GM12878 (cell line): Measurements from ENCODE around the gene OR2AG2. TPM values are rescaled to one million over a fixed set of nuclear protein-coding genes. Genes with fewer than 3 reads are reported as not detected.

Source experiments
- ATAC-seq: fragments of 200-7000 bp; cut with Tn5 transposase; 3 replicates; pipeline ENCODE4 v1.9.1; 2020; ENCODE audit warnings: mild to moderate bottlenecking, moderate library complexity
- BruUV-seq: library from RNA; stranded (reverse); fragments of 400-500 nt; replicated peaks from 2 replicates; lab custom pipeline; 2021; lab: Mats Ljungman, UMichigan
- CTCF ChIA-PET: fragments of 300-600 bp; sonication (Branson Sonifier 250); formaldehyde crosslinking; extraction: SDS; loops from one replicate; lab custom pipeline; 2021; ENCODE audit warnings: inconsistent platforms; lab: Yijun Ruan, JAX
- POLR2A ChIA-PET: fragments of 350-600 bp; formaldehyde crosslinking; extraction: SDS; loops from one replicate; lab custom pipeline; 2021; ENCODE audit warnings: inconsistent platforms; lab: Charles Lee
- RAD21 ChIA-PET: fragments of 300-600 bp; sonication (Branson Sonifier 250); formaldehyde crosslinking; loops from one replicate; lab custom pipeline; 2023; ENCODE audit warnings: antibody characterized with exemption; ENCODE audit not compliant: unreplicated experiment; lab: Charles Lee
- SMC1A ChIA-PET: fragments of 300-600 bp; sonication (Branson Sonifier 250); formaldehyde crosslinking; loops from one replicate; lab custom pipeline; 2023; ENCODE audit not compliant: unreplicated experiment, uncharacterized antibody; lab: Charles Lee
- DNase-seq: peaks from one replicate; pipeline ENCODE4 v3.0.0-alpha.2; 2011; ENCODE audit warnings: low read depth, low spot score
- FAIRE-seq: peaks from 3 replicates; lab custom pipeline; 2011; peaks lifted over from hg19 to GRCh38; lab: Jason Lieb, UNC
- H2AFZ ChIP-seq: 2 replicates; pipeline ENCODE4 v1.6.0; 2011; ENCODE audit warnings: low read depth, low read length, control low read depth; ENCODE audit not compliant: control insufficient read depth
- H3K27ac ChIP-seq: 2 replicates; pipeline ENCODE4 v1.5.1; 2011; ENCODE audit warnings: control low read depth; ENCODE audit not compliant: control insufficient read depth, insufficient read depth
- H3K27me3 ChIP-seq, 2 experiments: replicated peaks in 1 of 2; 2 replicates each; pipeline versions ENCODE4 v1.6.0 to v1.6.1; 2011; ENCODE audit warnings: low read length in 1 of 2; ENCODE audit not compliant: control insufficient read depth in 2 of 2, insufficient read depth in 2 of 2
- H3K36me3 ChIP-seq, 2 experiments: 2 replicates each; pipeline ENCODE4 v1.5.1; 2011; ENCODE audit warnings: low read length in 1 of 2; ENCODE audit not compliant: control insufficient read depth in 2 of 2, insufficient read depth in 2 of 2
- H3K4me1 ChIP-seq: 2 replicates; pipeline ENCODE4 v1.6.1; 2011; ENCODE audit warnings: mild to moderate bottlenecking, low read length, moderate library complexity, mixed read lengths; ENCODE audit not compliant: control insufficient read depth, insufficient read depth
- H3K4me2 ChIP-seq: 2 replicates; pipeline ENCODE4 v1.6.0; 2011; ENCODE audit warnings: control low read depth; ENCODE audit not compliant: control insufficient read depth, insufficient read depth
- H3K4me3 ChIP-seq: fragments of 200-600 bp; sonication (generic); 2 replicates; pipeline ENCODE4 v1.5.1; 2016
- H3K79me2 ChIP-seq: 2 replicates; pipeline ENCODE4 v1.6.0; 2011; ENCODE audit warnings: low read length; ENCODE audit not compliant: control insufficient read depth, insufficient read depth
- H3K9ac ChIP-seq: 2 replicates; pipeline ENCODE4 v1.8.0; 2011; ENCODE audit warnings: low read length, control low read depth, mixed read lengths; ENCODE audit not compliant: control insufficient read depth, insufficient read depth
- H3K9me3 ChIP-seq: replicated peaks from 3 replicates; pipeline ENCODE4 v1.5.1; 2011; ENCODE audit warnings: mild to moderate bottlenecking, low read length; ENCODE audit not compliant: control insufficient read depth, insufficient read depth
- H4K20me1 ChIP-seq: 2 replicates; pipeline ENCODE4 v1.6.0; 2011; ENCODE audit not compliant: control insufficient read depth, insufficient read depth
- ASH2L ChIP-seq: fragments of 300-600, 200-600 bp; sonication (generic); IDR thresholded peaks from 2 replicates; pipeline ENCODE4 v1.6.1; 2017; ENCODE audit warnings: low read depth, mild to moderate bottlenecking, borderline replicate concordance
- CBX3 ChIP-seq: fragments of 200-600 bp; sonication (generic); IDR thresholded peaks from 2 replicates; pipeline ENCODE4 v1.6.1; 2016; ENCODE audit warnings: low read depth, borderline replicate concordance
- E4F1 ChIP-seq: fragments of 450-650 bp; IDR thresholded peaks from 2 replicates; pipeline ENCODE4 v1.6.1; 2018; ENCODE audit warnings: borderline replicate concordance, mild to moderate bottlenecking; ENCODE audit not compliant: partially characterized antibody
- EZH2 ChIP-seq: IDR thresholded peaks from 2 replicates; pipeline ENCODE4 v1.6.1; 2012; ENCODE audit warnings: low read depth, mild to moderate bottlenecking, control low read depth, inconsistent platforms, low read length, borderline replicate concordance; ENCODE audit not compliant: control insufficient read depth
- MXI1 ChIP-seq: fragments of 150-350 bp; IDR thresholded peaks from 2 replicates; pipeline ENCODE4 v1.6.1; 2011; ENCODE audit warnings: low read depth, mild to moderate bottlenecking, inconsistent platforms, low read length, improper control_type of control experiment
- NFIC ChIP-seq: IDR thresholded peaks from 2 replicates; pipeline ENCODE4 v1.6.1; 2012; ENCODE audit warnings: low read depth, mild to moderate bottlenecking, inconsistent platforms, low read length, moderate library complexity
- NFYA ChIP-seq: IDR thresholded peaks from 2 replicates; pipeline ENCODE4 v1.6.1; 2011; ENCODE audit warnings: low read depth, mild to moderate bottlenecking, low read length, improper control_type of control experiment, borderline replicate concordance
- SMARCA5 ChIP-seq: fragments of 450-650 bp; IDR thresholded peaks from 2 replicates; pipeline ENCODE4 v1.6.1; 2017; ENCODE audit warnings: mild to moderate bottlenecking
- SMC3 ChIP-seq: IDR thresholded peaks from 2 replicates; pipeline ENCODE4 v1.6.1; 2011; ENCODE audit warnings: low read length, improper control_type of control experiment, borderline replicate concordance
- SREBF1 ChIP-seq: IDR thresholded peaks from 2 replicates; pipeline ENCODE4 v1.6.1; 2012; ENCODE audit warnings: mild to moderate bottlenecking, low read length
- TARDBP ChIP-seq: IDR thresholded peaks from 2 replicates; pipeline ENCODE4 v1.6.1; 2016; ENCODE audit warnings: borderline replicate concordance
- TCF12 ChIP-seq: IDR thresholded peaks from 2 replicates; pipeline ENCODE4 v1.6.1; 2011; ENCODE audit warnings: low read depth, mild to moderate bottlenecking, low read length
- ZNF384 ChIP-seq: IDR thresholded peaks from 2 replicates; pipeline ENCODE4 v1.6.1; 2012; ENCODE audit warnings: low read depth, mild to moderate bottlenecking, low read length, improper control_type of control experiment, borderline replicate concordance
- ZNF622 ChIP-seq: fragments of 450-650 bp; IDR thresholded peaks from 2 replicates; pipeline ENCODE4 v1.6.1; 2017; ENCODE audit warnings: mild to moderate bottlenecking, inconsistent platforms
- ZZZ3 ChIP-seq: IDR thresholded peaks from 2 replicates; pipeline ENCODE4 v1.6.1; 2011; ENCODE audit warnings: low read depth; ENCODE audit not compliant: control insufficient read depth, insufficient read length
- WGBS: methylation state at CpG from one replicate; pipeline ENCODE4 v1.1.6; 2016; ENCODE audit warnings: low lambda C conversion rate; ENCODE audit not compliant: insufficient replicate concordance, insufficient coverage; ENCODE audit errors: missing lambda C conversion rate; 5-methylcytosine and 5-hydroxymethylcytosine counted together
- in situ Hi-C: fragments of 300-500 bp; cut with MboI; formaldehyde crosslinking; loops from 9 replicates; pipeline ENCODE4 v1.14.3; 2018; ENCODE audit warnings: mixed read lengths
- intact Hi-C: fragments of 100-400 bp; cut with micrococcal nuclease; formaldehyde crosslinking; loops from one replicate; pipeline ENCODE4 v1.14.2; 2022; ENCODE audit not compliant: unreplicated experiment
- polyA plus RNA-seq, 11 experiments: library from polyadenylated mRNA; depleted of rRNA in 4 of 11; unstranded in 6 of 11; stranded (reverse) in 5 of 11; fragments of >200 nt; fragmentation: Nextera tagmentation in 4 of 11; fragmentation: Illumina TruSeq in 1 of 11; extraction: Ambion mirVana in 4 of 11; extraction: Trizol in 1 of 11; gene quantifications; 1 replicate in 1 of 11; 2 replicates in 10 of 11; pipeline versions ENCODE4 v1.2.1 to v1.2.3, GENCODE V29; 2011 to 2016; ENCODE audit warnings: inconsistent platforms in 2 of 11, missing spikeins in 2 of 11, low read depth in 1 of 11
- total RNA-seq, 4 experiments: library from RNA; depleted of rRNA in 3 of 4; stranded (reverse); fragments of >200 nt in 3 of 4; fragmentation: Illumina TruSeq in 1 of 4; extraction: Trizol in 1 of 4; gene quantifications; 2 replicates each; pipeline versions ENCODE4 v1.2.1 to v1.2.3, GENCODE V29; 2013 to 2021
- TF ChIP-seq, protein P1 (sequence below): fragments of 450-650 bp; IDR thresholded peaks from 2 replicates; pipeline ENCODE4 v1.6.1; 2017; ENCODE audit warnings: mild to moderate bottlenecking, moderate library complexity

The OR2AG2 gene
- total and polyA plus RNA-seq, 10 of the 15 experiments (the other 5 are each of a cell fraction or from before 2014, with no cell fraction given), result 0.01 to 0.09 (median 0.07) TPM; not detected in 6

DNA sequence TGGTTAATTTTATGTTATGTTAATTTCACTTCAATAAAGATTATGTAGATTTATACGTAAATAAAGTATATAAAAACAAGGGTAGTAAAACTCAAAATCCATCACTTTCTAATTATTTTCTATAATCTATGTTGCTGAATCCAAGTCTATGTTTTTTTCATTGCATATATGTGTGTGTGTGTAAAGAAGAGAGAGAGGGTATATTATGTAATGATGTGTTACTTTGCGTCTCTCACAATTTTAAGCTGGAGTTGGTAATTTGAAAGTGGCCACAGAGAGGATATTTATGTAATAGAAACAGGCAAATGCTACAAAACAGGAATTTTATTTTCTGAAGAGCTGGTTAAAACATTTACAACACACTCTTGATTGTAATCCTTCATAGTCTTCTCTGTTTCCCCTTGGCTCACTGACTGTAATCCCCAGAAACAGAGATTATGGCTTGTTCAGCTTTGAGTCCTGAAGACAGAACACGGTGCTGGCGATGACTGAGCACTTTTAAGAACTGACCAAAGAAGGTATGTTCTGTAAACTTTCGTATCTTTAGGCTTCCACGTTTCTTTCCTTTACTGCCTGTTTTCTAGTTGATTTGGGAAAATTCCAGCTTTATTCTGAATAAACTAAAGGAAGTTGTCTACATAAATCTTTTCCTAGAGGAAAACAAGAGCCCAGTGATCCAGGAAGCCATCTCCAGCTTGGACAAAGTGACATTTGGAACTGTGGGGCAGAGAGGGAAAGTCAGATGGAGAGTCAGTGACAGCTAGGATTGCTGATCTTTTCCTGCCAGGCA, 43.6 kb downstream of the OR2AG2 start:
- BruUV-seq, result TSS peak; percentile 8
- FAIRE-seq, result no peak
- intact Hi-C loops, result no loop called here
- WGBS, result 97% methylated on average over 6 of the region's 6 CpGs
- no peak overlapping the region for H3K9ac ChIP-seq
- peaks cover 1% of the 10 kb centered on the region; the same call in 1 of the 3 replicates for H3K9me3 ChIP-seq
- H3K79me2 ChIP-seq, result peaks cover 3% of the 10 kb centered on the region
- ATAC-seq, result no peak
- H3K27me3 ChIP-seq, result no peaks in the 10 kb centered on the region
- H2AFZ ChIP-seq, result no peak overlapping the region
- peaks cover 0 to 9% of the 10 kb centered on the region in 2 experiments; a peak in 2 of 4 replicates for H3K36me3 ChIP-seq
- no peak overlapping the region for H3K4me3 ChIP-seq
- DNase-seq, result no peak
- H3K4me1 ChIP-seq, result peaks cover under 1% of the 10 kb centered on the region; the same call in 1 of the 2 replicates
- SMC1A ChIA-PET, result interaction anchor here (1.1 to 1.8 kb wide), 5 partner anchors 11 to 31 kb away, joined by 3 to 7 read pairs (median 6); no protein-coding TSS in a partner anchor
- RAD21 ChIA-PET, result interaction anchor here (1.4 kb wide), 1 partner anchor 9 kb away, joined by 4 read pairs; no protein-coding TSS in a partner anchor
- no peaks in the 10 kb centered on the region for H4K20me1 ChIP-seq
- CTCF ChIA-PET, result interaction anchor here (0.7 to 3.5 kb wide), 11 partner anchors 10 to 197 kb away, joined by 3 to 24 read pairs (median 4); no protein-coding TSS in a partner anchor
- POLR2A ChIA-PET, result interaction anchor here (0.5 kb wide), 1 partner anchor 107 kb away, joined by 4 read pairs; no protein-coding TSS in a partner anchor
- in situ Hi-C loops, result no loop called here
- H3K4me2 ChIP-seq, result no peak overlapping the region
- H3K27ac ChIP-seq, result no peak overlapping the region
- TF ChIP-seq E4F1 (no peak), SMARCA5 (no peak), ASH2L (no peak), MXI1 (no peak), ZNF384 (no peak), NFIC (no peak), CBX3 (no peak), NFYA (no peak), TCF12 (no peak), TARDBP (no peak), ZNF622 (no peak), EZH2 (no peak), SREBF1 (no peak), SMC3 (no peak), ZZZ3 (no peak)
- TF ChIP-seq, protein P1, sequence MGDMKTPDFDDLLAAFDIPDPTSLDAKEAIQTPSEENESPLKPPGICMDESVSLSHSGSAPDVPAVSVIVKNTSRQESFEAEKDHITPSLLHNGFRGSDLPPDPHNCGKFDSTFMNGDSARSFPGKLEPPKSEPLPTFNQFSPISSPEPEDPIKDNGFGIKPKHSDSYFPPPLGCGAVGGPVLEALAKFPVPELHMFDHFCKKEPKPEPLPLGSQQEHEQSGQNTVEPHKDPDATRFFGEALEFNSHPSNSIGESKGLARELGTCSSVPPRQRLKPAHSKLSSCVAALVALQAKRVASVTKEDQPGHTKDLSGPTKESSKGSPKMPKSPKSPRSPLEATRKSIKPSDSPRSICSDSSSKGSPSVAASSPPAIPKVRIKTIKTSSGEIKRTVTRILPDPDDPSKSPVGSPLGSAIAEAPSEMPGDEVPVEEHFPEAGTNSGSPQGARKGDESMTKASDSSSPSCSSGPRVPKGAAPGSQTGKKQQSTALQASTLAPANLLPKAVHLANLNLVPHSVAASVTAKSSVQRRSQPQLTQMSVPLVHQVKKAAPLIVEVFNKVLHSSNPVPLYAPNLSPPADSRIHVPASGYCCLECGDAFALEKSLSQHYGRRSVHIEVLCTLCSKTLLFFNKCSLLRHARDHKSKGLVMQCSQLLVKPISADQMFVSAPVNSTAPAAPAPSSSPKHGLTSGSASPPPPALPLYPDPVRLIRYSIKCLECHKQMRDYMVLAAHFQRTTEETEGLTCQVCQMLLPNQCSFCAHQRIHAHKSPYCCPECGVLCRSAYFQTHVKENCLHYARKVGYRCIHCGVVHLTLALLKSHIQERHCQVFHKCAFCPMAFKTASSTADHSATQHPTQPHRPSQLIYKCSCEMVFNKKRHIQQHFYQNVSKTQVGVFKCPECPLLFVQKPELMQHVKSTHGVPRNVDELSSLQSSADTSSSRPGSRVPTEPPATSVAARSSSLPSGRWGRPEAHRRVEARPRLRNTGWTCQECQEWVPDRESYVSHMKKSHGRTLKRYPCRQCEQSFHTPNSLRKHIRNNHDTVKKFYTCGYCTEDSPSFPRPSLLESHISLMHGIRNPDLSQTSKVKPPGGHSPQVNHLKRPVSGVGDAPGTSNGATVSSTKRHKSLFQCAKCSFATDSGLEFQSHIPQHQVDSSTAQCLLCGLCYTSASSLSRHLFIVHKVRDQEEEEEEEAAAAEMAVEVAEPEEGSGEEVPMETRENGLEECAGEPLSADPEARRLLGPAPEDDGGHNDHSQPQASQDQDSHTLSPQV, result no peak
